H1 (cell line): Measurements from ENCODE around the gene FSIP1. TPM values are rescaled to one million over a fixed set of nuclear protein-coding genes. Genes with fewer than 3 reads are reported as not detected.

ENCODE experiments used
- CTCF ChIA-PET: fragments of 300-600 bp; sonication (Branson Sonifier 250); formaldehyde crosslinking; loops from one replicate; lab custom pipeline; 2021; ENCODE audit not compliant: partially characterized antibody; lab: Charles Lee
- POLR2A ChIA-PET: fragments of 300-600 bp; sonication (Branson Sonifier 250); formaldehyde crosslinking; loops from one replicate; lab custom pipeline; 2021; ENCODE audit warnings: inconsistent platforms; ENCODE audit not compliant: partially characterized antibody; lab: Charles Lee
- DNase-seq, 2 experiments: peaks; one replicate each; pipeline versions ENCODE4 v3.0.0 to v3.0.0-alpha.2; 2010 to 2022; ENCODE audit warnings: low spot score in 2 of 2, low read depth in 1 of 2, mixed read lengths in 1 of 2
- FAIRE-seq: peaks from 2 replicates; lab custom pipeline; 2011; peaks lifted over from hg19 to GRCh38; lab: Jason Lieb, UNC
- H2AFZ ChIP-seq: 2 replicates; pipeline ENCODE4 v1.8.1; 2012; ENCODE audit warnings: low read length, inconsistent platforms
- H2AK5ac ChIP-seq: 2 replicates; pipeline ENCODE4 v1.6.1; 2013; ENCODE audit warnings: low read depth, low read length
- H2BK120ac ChIP-seq: replicated peaks from 2 replicates; pipeline ENCODE3; 2013; ENCODE audit warnings: low read depth, low read length, inconsistent platforms
- H2BK12ac ChIP-seq: 2 replicates; pipeline ENCODE4 v1.6.1; 2013; ENCODE audit warnings: low read depth, low read length
- H2BK15ac ChIP-seq: 2 replicates; pipeline ENCODE4 v1.6.1; 2013; ENCODE audit warnings: low read length
- H2BK20ac ChIP-seq: 2 replicates; pipeline ENCODE4 v1.6.1; 2013; ENCODE audit warnings: low read length
- H2BK5ac ChIP-seq: 2 replicates; pipeline ENCODE4 v1.6.1; 2013; ENCODE audit warnings: low read depth, low read length
- H3K14ac ChIP-seq: 2 replicates; pipeline ENCODE4 v1.6.1; 2013; ENCODE audit warnings: inconsistent platforms; ENCODE audit not compliant: insufficient read length
- H3K18ac ChIP-seq: 2 replicates; pipeline ENCODE4 v1.6.1; 2013; ENCODE audit warnings: low read length; ENCODE audit errors: extremely low read depth
- H3K23ac ChIP-seq: 2 replicates; pipeline ENCODE4 v1.6.1; 2013; ENCODE audit warnings: inconsistent platforms; ENCODE audit not compliant: insufficient read length
- H3K23me2 ChIP-seq: 2 replicates; pipeline ENCODE4 v1.6.1; 2013; ENCODE audit warnings: low read depth, low read length
- H3K27ac ChIP-seq: 2 replicates; pipeline ENCODE4 v1.6.1; 2011; ENCODE audit warnings: low read depth, low read length, inconsistent platforms
- H3K27me3 ChIP-seq, 4 experiments: replicated peaks in 1 of 4; 1 replicate in 1 of 4; 2 replicates in 3 of 4; pipeline versions ENCODE4 v1.6.1 to v1.8.1; 2011 to 2013; ENCODE audit warnings: low read length in 3 of 4, mild to moderate bottlenecking in 3 of 4, inconsistent platforms in 2 of 4, mixed read lengths in 2 of 4, moderate library complexity in 1 of 4; ENCODE audit not compliant: control insufficient read depth in 3 of 4, insufficient read depth in 3 of 4; ENCODE audit errors: extremely low read depth in 1 of 4
- H3K36me3 ChIP-seq, 4 experiments: 2 replicates each; pipeline versions ENCODE4 v1.6.1 to v1.8.1; 2011 to 2013; ENCODE audit warnings: mild to moderate bottlenecking in 4 of 4, low read length in 3 of 4, moderate library complexity in 2 of 4, control low read depth in 1 of 4, inconsistent platforms in 1 of 4; ENCODE audit not compliant: insufficient read depth in 4 of 4, control insufficient read depth in 2 of 4
- H3K4ac ChIP-seq: replicated peaks from 2 replicates; pipeline ENCODE3; 2013; ENCODE audit warnings: low read length, low read depth, mixed read lengths, inconsistent platforms; ENCODE audit not compliant: insufficient read length
- H3K4me1 ChIP-seq, 4 experiments: replicated peaks in 1 of 4; 1 replicate in 1 of 4; 2 replicates in 3 of 4; pipeline versions ENCODE4 v1.6.1 to v1.8.1; 2011 to 2013; ENCODE audit warnings: low read length in 3 of 4, inconsistent platforms in 2 of 4, mixed read lengths in 1 of 4; ENCODE audit not compliant: insufficient read depth in 4 of 4, control insufficient read depth in 3 of 4
- H3K4me2 ChIP-seq, 2 experiments: 2 replicates each; pipeline versions ENCODE4 v1.6.1 to v1.8.1; 2011 to 2013; ENCODE audit warnings: low read depth in 2 of 2, low read length in 2 of 2, control low read depth in 1 of 2, inconsistent platforms in 1 of 2, mild to moderate bottlenecking in 1 of 2; ENCODE audit not compliant: insufficient read depth in 1 of 2
- H3K4me3 ChIP-seq, 4 experiments: fragments of 200-600, 300-600 bp in 1 of 4; sonication (generic), shearing (Covaris generic), sonication (Bioruptor Twin) in 1 of 4; 2 replicates each; pipeline versions ENCODE4 v1.5.1 to v1.8.1; 2011 to 2016; ENCODE audit warnings: low read length in 4 of 4, low read depth in 3 of 4, control low read depth in 2 of 4, inconsistent platforms in 2 of 4, mild to moderate bottlenecking in 2 of 4, mixed read lengths in 1 of 4, moderate library complexity in 1 of 4; ENCODE audit not compliant: insufficient read depth in 2 of 4; ENCODE audit errors: extremely low read depth in 1 of 4
- H3K56ac ChIP-seq: replicated peaks from 2 replicates; pipeline ENCODE3; 2013; ENCODE audit warnings: low read depth, mild to moderate bottlenecking, mixed read lengths, low read length, inconsistent platforms; ENCODE audit not compliant: insufficient read length
- H3K79me1 ChIP-seq: 2 replicates; pipeline ENCODE4 v1.6.1; 2013; ENCODE audit warnings: low read depth, low read length, control low read depth
- H3K79me2 ChIP-seq, 2 experiments: 2 replicates each; pipeline versions ENCODE4 v1.6.1 to v1.8.1; 2012 to 2013; ENCODE audit warnings: low read length in 2 of 2, mild to moderate bottlenecking in 2 of 2, inconsistent platforms in 1 of 2; ENCODE audit not compliant: insufficient read depth in 2 of 2, control insufficient read depth in 1 of 2
- H3K9ac ChIP-seq, 4 experiments: replicated peaks in 1 of 4; 1 replicate in 1 of 4; 2 replicates in 3 of 4; pipeline versions ENCODE4 v1.6.1 to v1.8.1; 2011 to 2013; ENCODE audit warnings: low read depth in 3 of 4, low read length in 3 of 4, control low read depth in 2 of 4, mild to moderate bottlenecking in 2 of 4, moderate library complexity in 2 of 4, inconsistent platforms in 1 of 4; ENCODE audit errors: extremely low read depth in 1 of 4
- H3K9me3 ChIP-seq, 2 experiments: 2 replicates each; pipeline versions ENCODE4 v1.6.1 to v1.8.1; 2012 to 2013; ENCODE audit warnings: mild to moderate bottlenecking in 2 of 2, moderate library complexity in 2 of 2, control low read depth in 1 of 2, inconsistent platforms in 1 of 2, low read depth in 1 of 2, low read length in 1 of 2, mixed read lengths in 1 of 2; ENCODE audit not compliant: insufficient read depth in 2 of 2
- H4K20me1 ChIP-seq, 2 experiments: replicated peaks in 1 of 2; 2 replicates each; pipeline versions ENCODE3 to v1.8.1; 2011 to 2013; ENCODE audit warnings: inconsistent platforms in 2 of 2, low read length in 2 of 2, mild to moderate bottlenecking in 1 of 2; ENCODE audit not compliant: insufficient read depth in 2 of 2, control insufficient read depth in 1 of 2
- H4K5ac ChIP-seq: 2 replicates; pipeline ENCODE4 v1.6.1; 2013; ENCODE audit warnings: low read length, low read depth, mixed read lengths, inconsistent platforms; ENCODE audit not compliant: insufficient read length
- H4K8ac ChIP-seq: 2 replicates; pipeline ENCODE4 v1.8.0; 2013; ENCODE audit warnings: mild to moderate bottlenecking, moderate library complexity, low read length, inconsistent platforms; ENCODE audit not compliant: insufficient read depth; ENCODE audit errors: extremely low read depth
- H4K91ac ChIP-seq: replicated peaks from 2 replicates; pipeline ENCODE3; 2013; ENCODE audit warnings: low read length, mixed read lengths, inconsistent platforms; ENCODE audit not compliant: insufficient read length
- RXRA ChIP-seq: IDR thresholded peaks from 2 replicates; pipeline ENCODE4 v1.6.1; 2011; ENCODE audit warnings: low read depth, mild to moderate bottlenecking, low read length, moderate library complexity; ENCODE audit not compliant: insufficient read depth
- TEAD4 ChIP-seq: IDR thresholded peaks from 2 replicates; pipeline ENCODE4 v1.6.1; 2012; ENCODE audit warnings: low read depth, low read length, inconsistent platforms, mixed read lengths
- WGBS, 2 experiments: shearing (Covaris generic) in 1 of 2; methylation state at CpG; one replicate each; pipeline versions ENCODE4 v1.1.6 to v1.1.7; 2013 to 2015; ENCODE audit warnings: low lambda C conversion rate in 2 of 2, mixed read lengths in 2 of 2, inconsistent platforms in 1 of 2, low coverage in 1 of 2, missing lambda C conversion rate in 1 of 2; ENCODE audit not compliant: insufficient replicate concordance in 2 of 2, insufficient coverage in 1 of 2, insufficient read length in 1 of 2; ENCODE audit errors: extremely low coverage in 1 of 2, missing lambda C conversion rate in 1 of 2; 5-methylcytosine and 5-hydroxymethylcytosine counted together
- polyA plus RNA-seq, 7 experiments: library from polyadenylated mRNA; depleted of rRNA in 3 of 7; stranded (reverse) in 5 of 7; unstranded in 2 of 7; fragments of >200 nt in 5 of 7; fragments of 200-250 nt in 2 of 7; gene quantifications; 1 replicate in 5 of 7; 2 replicates in 1 of 7; 4 replicates in 1 of 7; pipeline versions ENCODE4 v1.2.1 to v1.2.3, GENCODE V29; 2011 to 2013; ENCODE audit warnings: missing spikeins in 2 of 7, mixed read lengths in 2 of 7
- total RNA-seq: library from RNA; stranded (reverse); fragmentation: NEBNext Ultra II Directional; extraction: Animal tissue kit (Norgen Biotek cat#: 25700); gene quantifications from 2 replicates; pipeline ENCODE4 v1.2.1, GENCODE V29; 2021

FSIP1 gene
- total and polyA plus RNA-seq, 2 of the 8 experiments (the other 6 are each of a cell fraction or from before 2014, with no cell fraction given), result 0.18 to 1.3 TPM

- ChIA-PET POLR2A (no interaction called here), CTCF (interaction anchor here (0.8 to 1.8 kb wide), 6 partner anchors 13 to 115 kb away, joined by 3 to 6 read pairs (median 4); no protein-coding TSS in a partner anchor)
- no peaks in the 10 kb centered on the region for H3K79me2 ChIP-seq
- no peaks in the 10 kb centered on the region for H4K20me1 ChIP-seq
- H2BK20ac ChIP-seq, result no peak overlapping the region
- H4K8ac ChIP-seq, result no peak overlapping the region
- H3K27me3 ChIP-seq, result no peaks in the 10 kb centered on the region
- H4K91ac ChIP-seq, result no peak overlapping the region
- H2BK5ac ChIP-seq, result no peak overlapping the region
- no peak overlapping the region for H3K56ac ChIP-seq
- WGBS, 2 experiments, result 51% methylated on average over 5 of the region's 5 CpGs; no CpG with 5 or more reads in 1 of the 2 experiments
- H4K5ac ChIP-seq, result no peak overlapping the region
- H3K4me3 ChIP-seq, result no peak overlapping the region
- no peak overlapping the region for H2BK12ac ChIP-seq
- no peaks in the 10 kb centered on the region for H3K79me1 ChIP-seq
- H3K9me3 ChIP-seq, result no peaks in the 10 kb centered on the region
- no peak for DNase-seq
- H2AK5ac ChIP-seq, result no peak overlapping the region
- H3K9ac ChIP-seq, result no peak overlapping the region
- H2BK15ac ChIP-seq, result no peak overlapping the region
- FAIRE-seq, result peak; percentile 39
- H3K18ac ChIP-seq, result no peak overlapping the region
- H2BK120ac ChIP-seq, result no peak overlapping the region
- no peak overlapping the region for H3K14ac ChIP-seq
- no peak overlapping the region for H3K23ac ChIP-seq
- no peak overlapping the region for H2AFZ ChIP-seq
- no peak overlapping the region for H3K4me2 ChIP-seq
- no peak overlapping the region for H3K27ac ChIP-seq
- H3K36me3 ChIP-seq, result no peaks in the 10 kb centered on the region
- TF ChIP-seq RXRA, result no peak
- TF ChIP-seq TEAD4, result 0 out of 2 replicates have a peak, but pooled peaks have one; percentile 17
- peaks cover 0 to 7% (median 3%) of the 10 kb centered on the region in 4 experiments; a peak in 4 of 7 replicates for H3K4me1 ChIP-seq
- H3K4ac ChIP-seq, result no peak overlapping the region
- no peaks in the 10 kb centered on the region for H3K23me2 ChIP-seq
These were observed 140.5 kb downstream of the FSIP1 start for GRCh38 chr15:39642011-39642640.
